Ascending aorta (tissue), 2 donors: ENCODE results near the gene ESPN. TPM values are rescaled to one million over a fixed set of nuclear protein-coding genes. Genes with fewer than 3 reads are reported as not detected.
A peak's percentile ranks its signal among the peaks of the same experiment; 100 is the strongest.

ENCODE experiments used
- DNase-seq, 2 donors: peaks; one replicate each; pipeline ENCODE4 v3.0.0-alpha.2; 2019; ENCODE audit warnings: low spot score in 2 of 2
- H3K27ac ChIP-seq, 2 donors: fragments of 200-600 bp; sonication (generic); one replicate each; pipeline ENCODE4 v1.5.1; 2016 to 2017; ENCODE audit warnings: mild to moderate bottlenecking in 1 of 2
- H3K27me3 ChIP-seq: fragments of 200-600 bp; sonication (generic); one replicate; pipeline ENCODE4 v1.5.1; 2017
- H3K36me3 ChIP-seq, 2 donors: fragments of 200-600 bp; sonication (generic); one replicate each; pipeline ENCODE4 v1.5.1; 2016
- H3K4me1 ChIP-seq, 2 donors: fragments of 200-600 bp; sonication (generic); one replicate each; pipeline ENCODE4 v1.5.1; 2016 to 2017; ENCODE audit warnings: mild to moderate bottlenecking in 1 of 2
- H3K4me3 ChIP-seq, 2 donors: fragments of 200-600 bp; sonication (generic); one replicate each; pipeline ENCODE4 v1.5.1; 2016 to 2017; ENCODE audit warnings: mild to moderate bottlenecking in 1 of 2
- H3K9me3 ChIP-seq, 2 donors: fragments of 200-600 bp; sonication (generic); one replicate each; pipeline ENCODE4 v1.5.1; 2016
- CTCF ChIP-seq, 3 experiments: fragments of 200-600 bp in 2 of 3; fragments of 450-650 bp in 1 of 3; sonication (generic) in 2 of 3; IDR thresholded peaks; one replicate each; pipeline ENCODE4 v1.5.1; 2016 to 2019; ENCODE audit warnings: antibody characterized with exemption in 3 of 3, mild to moderate bottlenecking in 1 of 3, moderate library complexity in 1 of 3
- intact Hi-C: fragments of 100-400 bp; cut with DNase I; formaldehyde crosslinking; loops from one replicate; pipeline ENCODE4 v1.15.1; 2023
- total RNA-seq: library from RNA; depleted of rRNA; stranded (reverse); fragments of >200 nt; gene quantifications from one replicate; pipeline ENCODE4 v1.1.0, GENCODE V29; 2016

ESPN gene
- total RNA-seq: 2.2 TPM

GRCh38 chr1:6424619-6425593 lies at the start of gene ESPN:
TSS of gene ESPN (plus strand) at chr1:6424776. CDS start at chr1:6424956, 180 bp downstream.
- no peak for TF ChIP-seq CTCF (IDR thresholded peaks at IDR 0.05)
- peaks cover 26% of the 10 kb centered on the region for H3K27me3 ChIP-seq
- peak within 1 kb of the TSS; percentile 16 to 44 for H3K4me3 ChIP-seq
- H3K9me3 ChIP-seq: no peaks in the 10 kb centered on the region
- H3K36me3 ChIP-seq: no peaks in the 10 kb centered on the region
- no peak within 1 kb of the TSS for H3K27ac ChIP-seq
- H3K4me1 ChIP-seq: peaks cover 9 to 14% of the 10 kb centered on the region in 2 donors
- DNase-seq: no peak
- intact Hi-C loops: no loop called here

- H3K27me3 ChIP-seq: no peaks in the 10 kb centered on the region
- H3K9me3 ChIP-seq: no peaks in the 10 kb centered on the region
- H3K36me3 ChIP-seq: no peaks in the 10 kb centered on the region
- H3K4me1 ChIP-seq: no peaks in the 10 kb centered on the region
- no peak for DNase-seq
- H3K4me3 ChIP-seq: no peak overlapping the region
- TF ChIP-seq CTCF (IDR thresholded peaks at IDR 0.05): no peak
- intact Hi-C loops: no loop called here
- no peak overlapping the region for H3K27ac ChIP-seq
Measured at GRCh38 chr1:6378096-6378746, 46.4 kb upstream of the ESPN start.

GRCh38 chr1:6380037-6380436 lies 44.5 kb upstream of the ESPN start:
- no peak overlapping the region for H3K4me3 ChIP-seq
- intact Hi-C loops: no loop called here
- DNase-seq: no peak
- no peak overlapping the region for H3K27ac ChIP-seq
- H3K9me3 ChIP-seq: no peaks in the 10 kb centered on the region
- H3K27me3 ChIP-seq: no peaks in the 10 kb centered on the region
- H3K36me3 ChIP-seq: no peaks in the 10 kb centered on the region
- no peak for TF ChIP-seq CTCF (IDR thresholded peaks at IDR 0.05)
- peaks cover 3 to 5% of the 10 kb centered on the region in 2 donors for H3K4me1 ChIP-seq

GRCh38 chr1:6384135-6384534 lies 40.4 kb upstream of the ESPN start:
- DNase-seq: no peak
- no peaks in the 10 kb centered on the region for H3K36me3 ChIP-seq
- intact Hi-C loops: no loop called here
- H3K4me3 ChIP-seq: no peak overlapping the region
- no peaks in the 10 kb centered on the region for H3K27me3 ChIP-seq
- no peaks in the 10 kb centered on the region for H3K9me3 ChIP-seq
- H3K27ac ChIP-seq: peak overlapping the region in 1 of 2 donors; percentile 64
- peaks cover 7 to 15% of the 10 kb centered on the region in 2 donors for H3K4me1 ChIP-seq
- TF ChIP-seq CTCF (IDR thresholded peaks at IDR 0.05): no peak

GRCh38 chr1:6384962-6385361 lies 39.6 kb upstream of the ESPN start:
- H3K27ac ChIP-seq: peak overlapping the region; percentile 64 to 68
- H3K9me3 ChIP-seq: no peaks in the 10 kb centered on the region
- DNase-seq: no peak
- H3K4me3 ChIP-seq: peak overlapping the region in 1 of 2 donors; percentile 26
- H3K27me3 ChIP-seq: no peaks in the 10 kb centered on the region
- intact Hi-C loops: no loop called here
- TF ChIP-seq CTCF (IDR thresholded peaks at IDR 0.05): no peak
- no peaks in the 10 kb centered on the region for H3K36me3 ChIP-seq
- peaks cover 7 to 15% of the 10 kb centered on the region in 2 donors for H3K4me1 ChIP-seq
